Measurements from ENCODE around the gene MCF2L2.
A peak's percentile ranks its signal among the peaks of the same experiment; 100 is the strongest.

Gene MCF2L2

DNA sequence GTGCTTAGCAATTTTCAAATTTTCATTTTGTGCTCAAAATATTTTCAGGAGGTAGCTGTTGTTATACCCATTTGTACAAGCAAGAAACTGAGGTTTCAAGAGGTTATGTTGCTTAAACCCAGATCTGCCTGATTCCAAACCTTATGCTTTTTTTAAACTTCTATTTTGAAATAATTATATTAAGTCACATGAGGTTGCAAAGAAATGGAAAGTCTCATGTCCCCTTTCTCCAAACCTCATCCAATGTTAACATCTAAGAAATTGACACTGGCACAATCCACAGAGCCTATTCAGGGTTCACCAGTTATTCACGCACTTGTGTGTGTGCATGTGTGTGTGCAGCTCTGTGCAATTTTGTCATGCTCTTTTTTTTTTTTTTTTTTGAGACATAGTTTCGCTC, 140.3 kb downstream of the MCF2L2 start:
- DNase-seq = no peak

DNA sequence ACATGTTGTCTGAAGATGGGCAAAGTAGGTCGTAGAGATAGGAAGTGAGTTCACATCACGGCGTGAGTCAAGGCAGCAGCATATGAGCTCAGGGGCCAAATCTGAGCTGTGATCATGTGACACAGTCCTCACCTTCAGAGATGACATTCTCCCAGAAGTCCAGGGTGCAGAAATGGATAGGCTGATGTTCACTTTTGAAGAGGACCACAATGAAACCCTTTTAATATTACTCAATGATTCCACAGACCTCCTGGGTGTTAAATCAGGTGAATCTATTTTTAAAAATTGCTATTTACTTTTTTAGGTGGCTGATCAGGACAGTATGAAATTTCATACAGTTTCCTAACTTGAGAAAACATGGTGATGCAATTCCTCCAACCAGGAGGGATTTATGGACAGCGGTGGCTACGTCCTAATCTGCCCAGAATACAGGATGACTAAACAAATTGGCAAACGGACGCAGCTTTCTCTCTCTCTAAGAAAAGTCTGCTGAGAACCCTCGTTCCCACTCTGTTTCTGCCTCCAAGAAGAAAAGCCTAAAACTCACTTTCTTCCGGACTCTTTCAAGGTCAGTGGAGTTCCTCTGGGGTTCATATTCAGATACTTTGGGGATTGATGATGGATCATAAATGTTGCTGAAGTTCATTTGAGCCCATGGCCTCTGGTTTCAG, 141.0 kb downstream of the MCF2L2 start:
- no peak for DNase-seq

DNA sequence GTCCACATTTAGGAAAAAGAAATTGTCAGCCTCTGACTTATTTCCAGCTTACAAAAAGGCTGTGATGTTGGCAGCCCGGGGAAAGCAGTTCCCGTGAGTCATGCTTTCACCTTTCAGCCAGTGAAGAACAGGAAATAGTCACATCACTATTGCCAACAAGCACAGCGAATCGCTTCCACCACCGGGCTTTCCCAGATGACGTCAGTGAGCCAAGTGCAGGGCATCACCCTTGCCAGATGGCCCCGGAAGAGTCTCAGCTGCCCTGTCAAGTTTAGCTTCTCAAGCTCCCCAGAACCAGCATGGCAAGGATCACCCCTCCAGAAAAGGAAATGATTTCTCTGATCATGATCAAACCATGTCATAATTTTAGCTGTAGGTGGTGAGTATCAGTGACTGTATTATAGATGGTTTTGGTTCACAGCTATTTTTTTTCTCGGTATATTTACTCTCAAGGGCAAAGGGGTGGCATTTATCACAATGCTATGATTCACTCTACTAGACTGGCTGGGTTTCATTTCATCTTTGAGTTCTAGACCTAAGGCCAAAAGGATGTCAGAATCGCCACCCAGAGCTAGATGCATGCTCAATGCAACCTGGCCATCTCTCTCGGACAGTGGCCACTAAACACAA, 142.5 kb downstream of the MCF2L2 start:
- peak; percentile 22 for DNase-seq

DNA sequence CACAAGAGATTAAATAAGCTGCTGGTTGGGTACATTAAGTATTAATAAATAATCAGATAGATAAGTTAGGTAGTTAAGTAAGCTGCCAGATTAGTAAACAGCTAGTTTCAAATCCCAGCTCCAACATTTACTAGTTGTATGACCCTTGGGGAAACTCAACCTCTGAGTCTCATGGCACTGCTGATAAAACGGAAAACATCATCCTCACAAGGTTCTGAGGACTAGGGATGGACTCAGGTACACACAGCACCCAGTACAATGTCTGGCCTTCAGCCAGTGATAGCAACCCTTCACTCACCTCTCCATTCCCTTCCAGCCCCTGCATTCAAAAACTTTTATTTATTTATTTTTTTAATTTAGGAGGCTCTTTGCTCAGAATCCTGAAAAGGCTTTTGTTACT, 143.1 kb downstream of the MCF2L2 start:
- DNase-seq = no peak

DNA sequence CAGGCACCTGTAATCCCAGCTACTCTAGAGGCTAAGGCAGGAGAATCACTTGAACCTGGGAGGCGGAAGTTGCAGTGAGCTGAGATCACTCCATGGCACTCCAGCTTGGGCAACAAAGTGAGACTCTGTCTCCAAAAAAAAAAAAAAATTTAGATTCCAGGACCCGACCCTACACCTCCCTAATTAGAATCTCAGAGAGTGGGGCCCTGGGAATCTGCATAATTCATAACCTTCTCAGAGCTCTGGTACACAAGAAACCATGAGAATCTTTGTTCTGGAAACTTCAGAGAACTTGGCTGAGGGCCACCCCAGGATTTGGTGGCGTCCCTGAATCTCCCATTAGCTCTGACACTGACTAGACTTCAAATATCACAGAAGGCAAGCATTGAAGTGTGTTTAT, 143.8 kb downstream of the MCF2L2 start:
- no peak for DNase-seq

DNA sequence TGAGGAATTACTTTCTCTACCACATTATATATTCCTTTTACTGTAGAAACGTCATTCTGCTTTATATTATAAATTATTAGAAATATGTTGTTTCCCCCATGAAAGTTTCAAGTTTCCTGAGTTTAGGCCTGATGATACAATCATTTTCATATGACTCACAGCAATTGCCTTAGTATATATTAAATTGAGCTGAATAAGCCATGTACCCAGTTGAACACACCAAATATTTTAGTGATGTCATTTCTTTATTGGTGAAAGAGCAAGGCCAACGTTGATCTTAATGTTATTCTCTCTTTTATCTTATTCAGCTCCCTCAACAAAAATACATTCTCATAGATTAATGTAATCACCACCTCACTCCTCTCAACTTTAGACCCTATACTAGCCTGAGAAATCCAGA, 144.5 kb downstream of the MCF2L2 start:
- DNase-seq = no peak

DNA sequence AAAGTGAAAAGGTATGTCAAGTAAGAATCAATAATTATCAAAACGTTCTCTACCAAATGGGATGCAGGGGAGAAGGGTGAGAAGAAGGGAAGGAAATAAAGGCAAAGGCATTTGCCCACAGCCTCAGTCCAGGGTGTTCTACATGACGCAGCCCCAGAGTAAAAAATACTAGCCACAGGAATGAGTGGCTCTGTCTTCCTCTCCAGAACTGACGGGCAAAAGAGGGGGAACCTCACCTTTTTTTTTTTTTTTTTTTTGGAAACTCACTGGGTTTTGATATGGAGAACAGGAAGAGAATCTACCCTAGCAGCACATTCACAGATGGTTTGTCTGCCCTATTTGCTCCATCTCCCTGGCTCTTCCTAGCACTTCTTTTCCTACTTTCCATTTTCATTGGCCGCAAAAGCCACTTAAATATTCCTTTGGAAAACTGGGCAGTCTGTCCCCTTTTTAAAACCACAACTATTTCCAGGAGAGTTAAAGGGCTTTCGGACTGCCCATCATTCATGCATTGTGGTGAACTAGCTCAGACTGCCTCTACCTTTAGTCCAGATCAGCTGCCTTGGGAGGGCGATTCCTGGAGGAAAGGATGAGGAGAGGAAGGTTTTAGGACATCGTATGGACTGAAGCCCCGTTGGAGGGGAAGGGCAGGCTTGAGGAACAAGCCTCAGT, 147.2 kb downstream of the MCF2L2 start:
- no peak for DNase-seq

DNA sequence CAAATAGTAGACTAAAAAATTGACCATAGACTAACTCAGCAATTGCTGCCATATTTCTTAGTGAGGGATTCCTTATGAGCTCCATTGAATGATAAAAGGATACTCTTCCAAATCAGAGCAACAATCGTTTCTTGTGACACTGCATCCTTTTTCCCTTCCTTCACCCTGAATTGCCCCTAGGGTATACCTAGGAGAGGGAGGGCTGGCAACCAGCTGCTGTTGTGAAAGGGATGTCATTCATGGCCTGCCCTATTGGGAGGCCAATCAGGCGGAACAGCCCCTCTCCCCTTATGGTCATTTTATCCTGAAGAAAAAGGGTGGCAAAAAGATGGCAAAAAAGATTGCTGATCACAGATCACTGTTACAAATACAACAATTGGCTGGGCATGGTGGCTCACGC, 149.0 kb downstream of the MCF2L2 start:
- no peak for DNase-seq

DNA sequence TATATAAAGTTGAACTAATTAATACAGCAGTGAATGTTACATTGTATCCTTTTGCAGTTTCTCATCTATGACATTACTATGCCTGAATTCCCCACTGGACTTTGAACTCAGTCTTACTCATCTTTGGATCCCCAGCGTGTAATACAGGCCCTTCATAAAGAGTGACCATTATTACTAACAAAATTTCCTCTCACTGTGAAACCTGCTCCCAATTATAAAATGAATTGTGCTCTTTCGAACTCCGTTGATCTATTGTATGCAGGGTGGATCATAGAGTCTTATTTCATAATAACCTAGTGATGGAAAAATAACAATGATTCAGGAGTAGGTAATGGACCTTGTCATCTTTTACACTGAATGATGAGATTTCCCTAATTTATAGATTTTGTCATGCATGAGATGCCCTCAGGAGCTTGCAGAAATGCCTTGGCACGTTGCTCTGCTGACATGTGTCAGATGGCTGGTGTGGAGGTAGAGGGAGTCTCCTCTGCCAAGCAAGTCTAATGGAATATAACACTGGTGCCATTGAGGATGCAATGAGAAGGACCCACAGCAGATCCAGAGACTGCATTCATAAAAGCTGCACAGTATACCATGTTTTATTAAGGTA, 149.8 kb downstream of the MCF2L2 start:
- peak; percentile 11 for DNase-seq

DNA sequence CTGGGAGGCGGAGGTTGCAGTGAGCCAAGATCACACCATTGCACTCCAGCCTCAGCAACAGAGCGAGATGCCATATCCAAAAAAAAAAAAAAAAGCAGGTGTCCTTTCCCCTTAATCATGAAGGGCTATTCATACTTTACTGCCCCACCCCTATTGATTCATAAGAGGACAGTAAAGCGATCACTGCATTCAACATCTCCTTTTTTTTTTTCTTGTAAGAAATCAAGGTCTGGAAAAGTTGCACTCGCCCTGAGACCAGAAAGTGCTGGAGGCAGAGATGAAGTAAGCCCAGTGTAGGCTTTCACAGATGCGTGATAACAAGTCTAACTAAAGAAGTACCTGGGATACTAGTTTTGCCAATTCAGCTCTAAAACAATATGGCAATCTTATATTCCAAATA, 151.2 kb downstream of the MCF2L2 start:
- no peak for DNase-seq

DNA sequence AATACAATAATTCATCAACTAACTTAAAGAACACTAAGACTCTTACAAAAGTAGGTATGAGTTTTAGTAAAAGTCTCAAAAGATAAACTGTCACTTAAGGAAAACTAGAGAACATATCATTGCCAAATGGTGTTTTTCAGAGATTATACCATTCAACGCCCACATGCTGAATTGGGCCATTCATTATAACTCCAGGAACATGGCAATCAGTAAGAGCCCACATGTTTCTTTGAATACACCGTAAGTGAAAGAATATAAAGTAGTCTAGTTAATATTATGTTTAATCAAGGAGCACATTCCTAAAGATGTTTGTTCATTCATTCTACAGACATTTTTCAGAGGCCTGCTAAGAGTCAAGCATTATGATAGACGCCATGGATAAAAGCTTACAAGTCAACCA, 152.5 kb downstream of the MCF2L2 start:
- no peak for DNase-seq

DNA sequence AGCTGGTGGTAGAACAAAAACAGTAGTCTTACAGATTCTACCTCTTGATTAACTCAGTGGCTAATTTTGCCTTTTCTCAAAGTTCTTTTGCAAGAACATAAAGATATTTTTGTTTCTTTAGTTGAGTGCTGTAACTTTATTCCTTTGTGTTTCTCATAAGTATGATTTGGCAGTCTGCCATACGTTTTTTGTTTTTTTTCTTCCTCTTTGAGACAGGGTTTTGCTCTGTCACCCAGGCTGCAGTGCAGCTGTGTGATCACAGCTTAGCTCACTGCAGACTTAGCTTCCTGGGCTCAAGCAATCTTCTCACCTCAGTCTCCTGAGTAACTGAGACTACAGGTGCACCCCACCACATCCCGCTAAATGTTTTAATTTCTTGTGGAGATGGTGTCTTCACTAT, 153.0 kb downstream of the MCF2L2 start:
- no peak for DNase-seq

DNA sequence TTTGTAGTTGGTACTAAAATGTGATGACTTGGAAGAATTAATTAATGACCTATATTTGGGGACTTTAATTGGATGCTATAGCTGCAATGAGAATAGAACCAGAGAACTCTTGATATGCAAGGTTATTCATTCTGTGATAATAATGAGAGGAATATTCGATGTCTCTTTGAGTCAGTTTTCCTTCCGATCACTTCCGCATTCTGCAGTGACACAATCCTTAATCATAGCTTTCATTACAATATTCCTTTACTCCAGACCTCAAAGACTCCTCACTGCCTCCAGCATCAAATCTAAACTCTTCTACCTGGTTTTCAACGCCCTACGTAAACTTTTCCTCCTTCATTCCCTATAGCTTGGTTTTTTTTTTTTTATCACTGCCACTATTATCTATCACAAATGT, 153.8 kb downstream of the MCF2L2 start:
- DNase-seq = no peak

DNA sequence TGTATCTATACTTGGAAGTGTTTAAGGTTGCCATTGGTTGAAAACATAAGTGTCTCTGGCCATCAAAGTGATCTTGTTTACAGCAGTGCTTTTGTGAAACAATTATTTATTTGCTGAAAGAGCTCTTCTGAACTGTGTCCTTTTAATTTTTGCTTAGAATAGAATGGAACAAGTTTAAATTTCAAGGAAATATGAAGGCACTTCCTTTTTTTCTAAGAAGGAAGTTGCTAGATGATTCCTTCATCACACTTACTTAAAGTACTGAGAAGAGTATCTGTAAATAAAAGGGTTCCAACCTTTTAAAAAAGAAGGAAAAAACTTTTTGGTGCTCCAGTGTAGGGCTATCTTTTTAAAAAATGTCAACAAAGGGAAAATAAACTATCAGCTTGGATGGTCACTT, 155.6 kb downstream of the MCF2L2 start:
- DNase-seq = no peak

DNA sequence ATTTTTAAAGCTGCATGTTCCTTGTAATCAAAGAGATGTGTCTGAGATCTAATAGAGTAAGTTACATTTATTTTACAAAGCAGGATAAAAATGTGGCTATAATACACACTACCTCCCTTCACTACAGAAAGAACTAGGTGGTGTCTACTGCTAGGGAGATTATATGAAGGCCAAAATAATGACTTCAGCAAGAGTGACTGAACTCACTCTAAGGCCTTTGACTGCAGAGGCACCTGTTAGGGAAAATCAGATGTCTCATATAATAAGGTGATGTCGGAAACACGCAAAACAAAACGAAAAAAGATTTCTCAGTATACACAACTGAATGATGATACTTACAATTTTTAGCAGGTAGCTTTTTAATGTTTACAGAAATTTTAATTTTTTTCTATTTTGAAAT, 156.3 kb downstream of the MCF2L2 start:
- DNase-seq = no peak

DNA sequence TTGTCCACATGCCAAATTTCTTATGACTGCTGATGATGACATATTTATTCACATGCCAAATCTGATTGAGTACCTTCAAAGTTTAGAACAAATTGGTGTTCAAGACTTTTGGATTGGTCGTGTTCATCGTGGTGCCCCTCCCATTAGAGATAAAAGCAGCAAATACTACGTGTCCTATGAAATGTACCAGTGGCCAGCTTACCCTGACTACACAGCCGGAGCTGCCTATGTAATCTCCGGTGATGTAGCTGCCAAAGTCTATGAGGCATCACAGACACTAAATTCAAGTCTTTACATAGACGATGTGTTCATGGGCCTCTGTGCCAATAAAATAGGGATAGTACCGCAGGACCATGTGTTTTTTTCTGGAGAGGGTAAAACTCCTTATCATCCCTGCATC, 158.1 kb downstream of the MCF2L2 start:
- no peak for DNase-seq

DNA sequence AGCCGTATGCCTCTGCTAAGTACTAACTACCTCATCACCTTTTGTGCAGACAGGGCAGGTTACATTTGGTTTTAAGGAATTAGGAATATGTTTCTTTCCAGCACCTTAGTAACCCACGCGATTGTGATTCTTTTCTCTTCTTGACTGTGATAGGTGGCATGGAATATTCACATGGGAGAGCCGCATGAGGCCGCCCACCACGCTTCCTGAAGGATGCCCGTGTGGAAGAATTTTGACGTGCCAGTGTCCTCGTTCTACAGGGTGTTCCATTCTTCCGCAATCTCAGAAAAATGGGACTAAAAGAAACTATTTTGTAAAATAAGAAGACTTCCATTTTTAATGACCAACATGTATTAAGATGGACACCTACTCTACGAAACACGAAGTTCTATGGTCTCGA, 159.1 kb downstream of the MCF2L2 start:
- DNase-seq = no peak

DNA sequence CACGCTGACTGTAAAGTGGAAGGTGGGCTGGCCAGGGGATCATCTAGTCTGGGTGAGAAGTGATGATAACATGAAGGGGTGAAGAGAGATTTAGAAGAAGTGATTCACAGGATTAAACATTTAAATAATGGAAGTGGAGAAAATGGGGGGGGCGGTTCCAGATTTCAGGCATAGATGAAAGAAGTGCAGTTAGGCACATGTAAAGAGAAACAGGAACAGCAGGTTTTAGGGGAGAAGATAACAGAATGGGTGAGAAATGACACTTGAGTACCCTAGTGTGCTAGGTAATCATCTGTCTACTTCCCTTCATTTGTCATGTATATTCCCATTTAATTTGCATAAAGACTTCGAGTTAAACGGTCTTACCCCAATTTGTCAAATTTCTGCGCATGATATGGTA, 160.1 kb downstream of the MCF2L2 start:
- no peak for DNase-seq

DNA sequence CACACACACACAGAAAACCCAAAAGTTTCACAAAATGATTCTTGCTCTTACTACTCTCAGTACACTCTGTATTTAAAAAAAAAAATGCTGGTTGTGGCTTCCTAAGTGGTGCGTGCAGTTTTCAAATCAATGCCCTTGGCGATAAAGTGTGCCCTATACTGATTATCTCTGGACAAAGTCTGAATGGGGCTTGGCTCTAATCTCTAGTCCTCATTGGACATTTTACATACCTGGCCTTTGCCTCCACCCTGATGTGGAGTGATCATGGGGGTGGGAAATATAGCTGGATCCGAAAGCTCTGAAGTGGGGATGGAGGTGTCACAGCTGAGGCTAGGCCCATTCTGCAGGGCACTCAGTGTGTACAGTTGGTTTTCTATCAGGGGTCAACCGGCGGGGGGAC, 161.3 kb downstream of the MCF2L2 start:
- no peak for DNase-seq

DNA sequence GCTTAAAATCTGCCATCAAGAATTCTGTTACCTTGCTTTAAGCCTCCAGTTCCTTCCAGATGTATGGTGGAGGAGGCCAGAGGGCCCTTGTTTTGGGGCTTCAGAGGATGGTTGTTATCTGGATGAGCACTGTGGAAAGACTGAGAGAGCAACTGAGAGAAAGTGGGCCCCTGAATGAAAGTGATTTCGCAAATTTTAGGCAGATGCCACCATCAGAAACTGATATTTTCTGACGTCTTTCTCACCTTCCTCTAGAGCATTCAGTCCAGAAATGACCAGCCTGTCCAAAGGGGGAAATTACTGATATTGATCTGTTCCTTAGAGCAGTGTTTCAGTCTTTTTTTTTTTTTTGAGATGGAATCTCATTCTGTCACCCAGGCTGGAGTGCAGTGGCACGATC, 162.0 kb downstream of the MCF2L2 start:
- no peak for DNase-seq

DNA sequence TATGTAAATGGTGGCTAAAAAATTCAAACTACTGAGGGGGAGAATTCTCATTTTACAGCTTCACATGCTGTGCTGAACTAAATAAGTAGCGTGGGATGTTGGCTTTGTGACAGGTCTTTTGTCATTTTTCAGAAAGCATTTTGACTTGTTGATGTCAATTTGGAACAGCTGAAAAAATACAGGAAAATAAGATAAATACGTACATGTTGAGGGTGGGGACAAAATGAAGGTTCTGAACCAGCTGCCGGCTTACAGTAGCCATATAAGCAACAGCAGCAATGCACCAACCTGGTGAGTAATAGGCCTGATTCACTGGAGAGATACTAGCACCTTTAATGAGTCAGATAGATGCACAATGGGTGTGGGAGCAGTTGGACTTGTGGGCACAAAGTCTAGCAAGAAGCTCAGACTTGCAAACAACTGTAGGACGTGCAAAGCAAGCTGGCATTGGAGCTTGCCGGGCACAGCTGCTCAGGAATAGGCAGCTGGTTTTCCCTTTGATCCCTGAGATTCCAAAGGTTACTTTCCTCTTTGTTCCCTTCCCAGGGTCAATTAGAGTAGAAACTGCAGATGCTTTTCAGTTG, 162.5 kb downstream of the MCF2L2 start:
- no peak for DNase-seq

DNA sequence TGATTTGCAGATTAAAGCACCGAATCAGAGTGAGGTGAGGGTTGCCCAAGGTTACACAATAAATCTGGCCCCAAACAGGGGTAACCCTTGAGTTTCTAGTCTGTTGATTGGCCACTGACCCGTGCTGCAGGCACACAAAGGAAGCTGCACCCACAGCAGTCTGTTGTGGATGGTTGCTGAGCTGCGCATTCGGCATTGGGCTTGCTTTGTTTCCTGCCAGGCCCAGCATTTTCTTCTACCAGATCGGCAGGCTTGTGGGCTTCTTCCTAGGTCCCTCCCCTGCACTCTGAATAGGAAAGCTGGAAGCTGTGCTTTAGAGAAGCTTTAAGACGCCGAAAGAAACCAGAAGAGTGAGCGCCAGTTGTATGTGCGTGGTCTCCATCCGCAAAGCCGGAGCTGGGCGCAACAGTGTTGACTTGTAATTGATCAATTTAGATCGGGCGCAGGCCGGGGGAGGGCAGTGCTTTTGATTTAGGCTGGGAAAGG, 163.2 kb downstream of the MCF2L2 start:
- no peak for DNase-seq

DNA sequence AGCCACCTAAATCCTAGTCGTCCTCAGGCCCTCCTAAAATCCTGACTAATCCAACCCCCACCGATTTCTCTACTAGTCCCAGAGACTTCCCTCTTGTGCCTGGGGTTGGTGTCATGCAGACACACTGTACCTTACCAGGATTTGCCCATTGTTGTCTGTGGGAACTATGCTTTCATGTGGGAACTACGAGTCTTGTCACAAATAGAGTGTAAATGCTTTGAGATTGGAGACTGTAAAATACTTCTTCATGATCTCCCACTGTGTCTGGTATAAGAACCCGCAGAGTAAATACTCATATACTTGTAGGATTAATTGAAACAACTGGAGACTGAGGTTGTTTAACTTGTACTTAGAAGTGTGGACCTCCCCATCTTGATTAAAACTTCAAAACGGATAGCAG, 164.2 kb downstream of the MCF2L2 start:
- DNase-seq = no peak
